HG02884 (cell line): ENCODE measurements around the gene KLHDC4.

Experiments
- ATAC-seq: cut with Tn5 transposase; IDR thresholded peaks from one replicate; pipeline ENCODE4 v1.9.1; 2021; ENCODE audit warnings: mild to moderate bottlenecking, moderate library complexity; ENCODE audit not compliant: unreplicated experiment

Gene KLHDC4

DNA sequence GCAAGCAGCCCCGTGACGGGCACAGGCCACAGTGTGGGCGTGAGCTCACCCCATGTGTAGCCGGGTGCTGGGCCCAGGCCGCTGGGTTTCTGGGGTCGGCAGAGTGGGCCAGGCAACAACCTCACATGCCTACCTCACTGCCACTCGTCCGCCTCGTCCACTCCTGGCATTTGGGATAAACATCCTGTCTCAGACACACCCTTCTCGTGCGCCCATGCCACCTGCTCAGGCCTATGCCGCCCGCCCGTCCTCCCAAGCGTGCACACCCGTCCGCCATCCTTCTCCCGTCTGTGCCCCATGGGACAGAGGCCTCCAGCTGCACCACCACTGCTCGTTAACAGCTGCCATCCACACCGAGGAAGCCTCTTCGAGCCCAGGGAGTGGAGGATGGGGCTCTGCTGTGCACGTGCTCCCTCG is 64.3 kb downstream of the KLHDC4 start:
- no peak for ATAC-seq

- no peak for ATAC-seq
Observed at GRCh38 chr16:87701078-87701460, 64.7 kb downstream of the KLHDC4 start.

DNA sequence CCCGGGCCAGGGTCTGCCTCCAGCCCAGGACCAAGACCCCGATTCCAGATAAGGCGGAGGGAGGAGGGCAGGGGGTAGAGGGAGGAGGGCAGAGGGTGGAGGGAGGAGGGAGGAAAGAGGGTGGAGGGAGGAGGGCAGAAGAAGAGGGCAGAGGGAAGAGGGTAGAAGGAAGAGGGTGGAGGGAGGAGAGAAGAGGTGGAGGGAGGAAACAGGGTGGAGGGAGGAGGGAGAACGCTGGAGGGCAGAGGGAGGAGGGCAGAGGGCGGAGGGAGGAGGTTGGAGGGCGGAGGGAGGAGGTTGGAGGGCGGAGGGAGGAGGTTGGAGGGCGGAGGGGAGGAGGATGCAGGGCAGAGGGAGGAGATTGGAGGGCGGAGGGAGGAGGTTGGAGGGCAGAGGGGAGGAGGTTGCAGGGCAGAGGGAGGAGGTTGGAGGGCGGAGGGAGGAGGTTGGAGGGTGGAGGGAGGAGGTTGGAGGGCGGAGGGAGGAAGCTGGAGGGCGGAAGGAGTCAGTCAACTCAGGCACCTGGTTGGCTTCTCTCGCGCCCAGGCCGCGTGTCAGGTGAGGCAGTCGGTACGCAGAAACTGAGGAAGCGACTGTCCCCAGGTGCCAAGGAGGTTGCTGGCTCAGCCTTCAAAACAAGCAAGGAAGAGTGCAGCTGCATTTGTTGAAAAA is 65.2 kb downstream of the KLHDC4 start:
- no peak for ATAC-seq

GRCh38 chr16:87698676-87699199 is 67.0 kb downstream of the KLHDC4 start:
- ATAC-seq, result no peak

GRCh38 chr16:87698241-87698640 is 67.5 kb downstream of the KLHDC4 start:
- no peak for ATAC-seq

- no peak for ATAC-seq
Observed at GRCh38 chr16:87697792-87698191, 68.0 kb downstream of the KLHDC4 start.

- ATAC-seq, result no peak
Observed at GRCh38 chr16:87697256-87697655, 68.5 kb downstream of the KLHDC4 start.

GRCh38 chr16:87696726-87697125 is 69.1 kb downstream of the KLHDC4 start:
- no peak for ATAC-seq

DNA sequence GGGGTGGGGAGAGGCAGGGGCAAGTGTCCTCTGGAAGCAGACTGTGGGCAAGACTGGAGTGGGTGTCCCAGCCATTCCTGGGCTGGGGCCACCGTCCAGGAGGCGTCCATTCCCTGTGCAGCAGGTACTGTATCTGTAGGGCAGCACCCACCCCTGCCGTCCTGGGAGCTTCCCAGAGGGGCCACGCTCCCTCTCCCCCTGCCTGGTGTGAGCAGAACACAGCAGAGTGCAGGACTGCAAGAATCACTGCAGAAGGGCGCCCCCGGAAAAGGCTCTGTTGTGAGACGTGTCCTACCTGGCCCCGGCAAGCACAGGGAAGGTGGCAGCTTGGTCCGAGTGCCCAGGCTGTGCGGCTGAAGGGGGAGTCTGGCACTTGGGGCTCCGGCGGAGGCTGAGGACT is 70.3 kb downstream of the KLHDC4 start:
- ATAC-seq, result no peak

GRCh38 chr16:87694441-87695125 is 71.2 kb downstream of the KLHDC4 start:
- ATAC-seq, result no peak

GRCh38 chr16:87693827-87694226 is 72.0 kb downstream of the KLHDC4 start:
- no peak for ATAC-seq

DNA sequence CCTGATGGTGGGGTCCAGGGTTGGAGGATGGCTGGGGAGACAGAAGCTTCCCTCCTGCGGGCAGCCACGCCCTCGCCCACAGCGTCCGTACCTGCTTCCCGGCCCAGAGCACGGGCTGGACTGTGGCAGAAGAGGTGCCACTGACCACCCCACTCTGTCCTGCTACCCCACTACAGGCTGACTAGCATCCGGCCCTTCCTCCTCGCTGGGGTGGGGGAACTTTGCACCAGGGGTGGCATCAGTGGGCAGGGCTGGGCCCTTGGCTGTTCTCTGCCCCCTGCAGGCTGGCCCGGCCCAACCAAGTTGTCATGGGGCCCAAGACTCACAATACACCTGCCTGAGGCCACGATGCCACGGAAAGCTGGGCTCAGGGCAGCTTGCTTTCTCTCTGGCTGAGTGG is 73.0 kb downstream of the KLHDC4 start:
- no peak for ATAC-seq

DNA sequence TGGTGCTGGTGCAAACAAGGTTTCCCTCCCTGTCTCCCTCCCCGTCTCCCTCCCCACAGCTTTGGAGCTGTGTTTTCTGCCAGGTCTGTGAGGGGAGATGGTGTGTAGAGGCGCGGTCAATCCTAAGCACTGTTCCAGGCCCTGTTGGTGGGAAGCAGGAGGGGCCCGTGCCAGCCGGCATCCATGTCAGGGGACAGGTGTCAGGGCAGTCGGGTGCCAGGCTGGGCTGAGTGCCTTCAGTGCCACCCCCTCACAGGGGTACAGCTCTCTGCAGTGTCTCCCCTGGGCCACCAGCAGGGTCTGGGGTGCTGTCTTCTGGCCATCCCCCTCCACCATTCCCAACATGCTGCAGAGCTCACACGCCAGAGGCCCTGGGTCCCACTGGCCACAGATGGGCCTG is 73.6 kb downstream of the KLHDC4 start:
- ATAC-seq, result no peak

- ATAC-seq, result no peak
Observed at GRCh38 chr16:87691686-87692079, 74.1 kb downstream of the KLHDC4 start.

GRCh38 chr16:87690911-87691685 is 74.7 kb downstream of the KLHDC4 start:
- ATAC-seq, result no peak

- no peak for ATAC-seq
Observed at GRCh38 chr16:87689956-87690465, 75.8 kb downstream of the KLHDC4 start.

DNA sequence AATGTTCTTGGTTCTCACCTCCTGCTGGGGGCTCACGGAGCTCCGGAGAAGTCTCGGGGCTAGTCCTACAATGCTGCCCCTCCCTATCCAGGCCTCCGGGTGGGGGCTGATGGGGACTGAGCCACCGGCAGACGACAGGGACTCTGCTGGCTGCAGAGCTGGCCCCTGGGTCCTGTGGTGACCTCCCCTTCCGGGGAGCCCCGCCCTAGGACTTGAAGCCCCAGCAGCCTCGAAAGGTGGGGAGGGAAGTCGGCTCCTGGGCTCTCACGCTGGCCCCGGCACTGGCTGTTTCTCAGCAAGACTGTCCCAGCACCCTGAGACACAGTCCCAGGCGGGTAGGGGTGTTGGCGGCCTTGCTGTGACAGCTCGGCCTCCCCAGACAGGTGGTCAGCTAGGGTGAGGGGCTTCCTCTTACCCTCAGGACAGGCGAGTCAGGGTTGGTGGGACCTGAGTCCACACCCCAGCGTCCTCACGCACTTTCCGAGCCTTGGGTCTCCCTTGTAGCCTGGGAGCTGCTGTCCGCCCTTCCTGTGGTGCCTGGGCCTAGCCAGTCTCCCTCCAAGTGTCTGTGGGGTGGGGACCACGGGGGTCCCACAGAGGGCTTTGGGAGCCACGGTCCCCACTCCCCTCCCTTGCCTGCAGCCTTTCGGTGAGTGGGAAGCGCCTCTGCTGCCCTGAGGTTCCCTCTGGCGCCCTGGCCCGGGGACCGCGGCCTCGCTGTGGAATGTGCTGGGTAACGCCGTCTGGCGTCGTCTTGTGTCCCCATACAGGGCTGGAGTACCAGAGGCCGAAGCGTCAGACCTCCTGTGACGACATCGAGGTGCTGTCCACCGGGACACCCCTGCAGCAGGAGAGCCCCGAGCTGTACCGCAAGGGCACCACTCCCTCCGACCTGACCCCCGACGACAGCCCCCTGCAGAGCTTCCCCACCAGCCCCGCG is 76.6 kb downstream of the KLHDC4 start:
- no peak for ATAC-seq

DNA sequence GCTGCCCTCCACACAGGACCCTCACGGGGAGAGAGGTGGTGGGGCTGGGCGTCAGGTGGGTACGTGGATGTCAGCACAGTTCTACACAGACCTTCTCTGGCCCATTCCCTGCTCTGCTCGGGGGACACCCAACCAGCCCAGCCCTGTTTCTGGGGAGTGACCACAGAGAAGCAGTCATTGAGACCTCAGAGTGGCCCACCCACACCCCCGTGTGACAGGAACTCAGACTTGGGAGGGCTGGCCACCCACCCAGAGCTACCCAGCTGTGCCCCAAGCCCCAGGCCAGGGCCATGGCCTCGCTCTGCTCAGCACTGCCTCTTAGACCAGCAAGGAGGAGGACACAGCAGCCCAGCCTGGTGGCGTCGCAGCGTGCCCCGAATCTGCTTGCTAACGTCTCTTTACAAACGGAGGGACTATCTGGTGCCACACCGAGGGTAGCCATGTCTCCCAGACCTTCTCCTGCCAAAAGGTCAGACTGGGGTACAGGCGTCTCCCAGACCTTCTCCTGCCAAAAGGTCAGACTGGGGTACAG is 77.7 kb downstream of the KLHDC4 start:
- ATAC-seq, result no peak

DNA sequence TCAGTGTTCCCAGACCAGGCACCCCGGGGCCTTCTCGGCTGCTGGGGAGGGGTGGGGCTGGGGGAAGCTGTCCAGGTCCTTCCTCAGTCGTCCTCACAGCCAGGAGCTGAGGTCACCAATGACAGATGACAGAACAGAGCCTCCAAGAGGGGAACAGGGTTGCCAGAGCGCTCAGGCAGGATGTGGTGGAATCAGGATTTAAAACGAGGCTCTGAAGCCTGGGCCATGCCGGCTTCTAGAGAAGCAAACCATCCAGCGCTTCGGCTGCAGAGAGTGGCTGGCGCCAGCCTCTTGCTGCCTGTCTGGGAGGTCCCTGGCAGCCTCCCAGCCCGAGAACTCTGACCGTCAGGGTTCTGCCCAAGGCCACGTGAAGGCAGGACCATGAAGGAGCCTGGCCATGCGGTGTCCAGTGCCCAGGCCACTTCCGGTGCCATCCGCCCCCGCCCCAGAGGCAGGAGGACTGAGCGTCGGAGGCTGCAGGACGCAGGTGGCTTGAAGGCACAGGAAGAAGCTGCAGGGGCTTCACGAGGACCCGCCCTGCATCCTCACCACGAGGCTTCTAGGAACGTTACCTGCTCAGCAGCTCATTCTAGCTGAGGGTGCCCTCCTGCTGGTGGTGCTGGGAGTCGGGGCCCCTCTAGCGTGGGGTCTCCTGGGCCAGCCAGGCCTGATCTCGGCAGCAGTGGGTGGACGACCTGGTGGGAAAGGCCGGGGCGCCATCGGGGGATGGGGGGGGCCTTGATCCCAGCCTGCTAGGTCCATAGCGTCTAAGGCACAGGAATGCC is 78.5 kb downstream of the KLHDC4 start:
- ATAC-seq, result no peak
